ENCODE measurements around the gene MGME1. TPM values are rescaled to one million over a fixed set of nuclear protein-coding genes. Genes with fewer than 3 reads are reported as not detected.

MGME1 gene
- total and polyA plus RNA-seq, 9 of the 15 experiments (the other 6 are each of a cell fraction or from before 2014, with no cell fraction given) = 13.4 to 45.1 (median 30.6) TPM

DNA sequence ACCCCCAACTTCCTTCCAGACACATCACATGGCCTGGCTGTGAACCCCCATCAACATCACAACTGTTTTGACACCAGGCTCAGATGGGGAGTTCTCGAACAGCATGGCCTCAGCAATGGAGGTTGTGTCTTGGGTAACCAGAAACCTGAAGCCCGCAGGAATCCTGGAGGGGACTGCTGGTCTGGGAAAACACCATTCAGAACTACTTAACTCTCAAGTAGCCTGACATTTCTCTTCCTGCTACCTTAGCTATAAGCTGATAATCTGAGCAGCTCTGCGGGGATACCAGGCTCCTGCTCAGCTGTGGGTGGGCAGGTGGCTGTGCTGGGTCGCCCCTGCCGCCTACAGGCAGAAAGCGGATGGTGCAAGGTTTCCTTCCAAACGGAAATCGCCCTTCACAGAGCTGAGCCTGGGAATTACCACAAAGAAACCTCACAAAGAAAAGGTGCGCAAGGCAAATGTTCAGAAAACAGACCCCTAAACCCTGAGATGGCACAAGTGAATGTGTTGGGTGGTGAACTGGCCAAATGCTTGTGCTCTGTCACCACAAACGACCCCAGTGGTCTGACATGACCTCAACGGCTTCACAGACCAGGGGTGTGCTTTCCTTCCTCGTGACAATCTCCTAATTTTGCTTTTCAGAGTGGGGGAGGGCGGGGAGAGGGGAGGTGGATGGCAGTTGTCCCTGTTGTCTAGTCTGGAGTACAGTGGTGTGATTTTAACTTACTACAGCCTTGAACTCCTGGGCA, 29.8 kb upstream of the MGME1 start (continued):
- TF ChIP-seq XRCC5 (IDR thresholded peaks at IDR 0.05; ENCODE audit: low read depth, low read length) (0 out of 2 replicates have a peak, but pooled peaks have one; percentile 21), EGR1 (conservative IDR thresholded peaks at IDR 0.05) (peak; percentile 27; the same call in 1 of the 2 replicates), REST (IDR thresholded peaks at IDR 0.05; ENCODE audit: borderline replicate concordance) (peak; percentile 73), REST (CRISPR knock-in tag; IDR thresholded peaks at IDR 0.05; ENCODE audit: low read depth) (no peak), CBX3 (IDR thresholded peaks at IDR 0.05; ENCODE audit: borderline replicate concordance in 1 of 2, low read length in 2 of 2) (no peak), POLR2G (IDR thresholded peaks at IDR 0.05; ENCODE audit: low read depth, low read length) (peak; percentile 33; the same call in 1 of the 2 replicates), CC2D1A (IDR thresholded peaks at IDR 0.05) (0 out of 2 replicates have a peak, but pooled peaks have one; percentile 50), FUS (optimal IDR thresholded peaks at IDR 0.05; ENCODE audit: low read depth, low read length) (no peak), HCFC1 (IDR thresholded peaks at IDR 0.05; ENCODE audit: low read depth, low read length) (0 out of 2 replicates have a peak, but pooled peaks have one; percentile 20)
- TF ChIP-seq, protein P1, sequence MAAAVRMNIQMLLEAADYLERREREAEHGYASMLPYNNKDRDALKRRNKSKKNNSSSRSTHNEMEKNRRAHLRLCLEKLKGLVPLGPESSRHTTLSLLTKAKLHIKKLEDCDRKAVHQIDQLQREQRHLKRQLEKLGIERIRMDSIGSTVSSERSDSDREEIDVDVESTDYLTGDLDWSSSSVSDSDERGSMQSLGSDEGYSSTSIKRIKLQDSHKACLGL (CRISPR knock-in tag; IDR thresholded peaks at IDR 0.05; ENCODE audit: borderline replicate concordance, poor library complexity, severe bottlenecking) = no peak
